Suppressor macrophage treated with lipopolysaccharide for 1 hour (primary cell): ENCODE results near the gene CES3.
"Not testable (repeated sequence)": the region's sequence is repeated elsewhere in the genome, so short reads cannot be mapped to it uniquely, and the experiment has no call there.

Experiments
- DNase-seq, 3 donors: peaks; one replicate each; pipeline ENCODE4 v3.0.0-alpha.2; 2020 to 2022

CES3 gene

DNA sequence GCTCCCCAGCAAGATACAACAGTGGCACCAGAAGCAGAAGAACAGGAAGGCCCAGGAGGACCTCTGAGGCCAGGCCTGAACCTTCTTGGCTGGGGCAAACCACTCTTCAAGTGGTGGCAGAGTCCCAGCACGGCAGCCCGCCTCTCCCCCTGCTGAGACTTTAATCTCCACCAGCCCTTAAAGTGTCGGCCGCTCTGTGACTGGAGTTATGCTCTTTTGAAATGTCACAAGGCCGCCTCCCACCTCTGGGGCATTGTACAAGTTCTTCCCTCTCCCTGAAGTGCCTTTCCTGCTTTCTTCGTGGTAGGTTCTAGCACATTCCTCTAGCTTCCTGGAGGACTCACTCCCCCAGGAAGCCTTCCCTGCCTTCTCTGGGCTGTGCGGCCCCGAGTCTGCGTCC is 11.9 kb downstream of the CES3 start:
- DNase-seq, result peak in 1 of 3 donors; percentile 10

DNA sequence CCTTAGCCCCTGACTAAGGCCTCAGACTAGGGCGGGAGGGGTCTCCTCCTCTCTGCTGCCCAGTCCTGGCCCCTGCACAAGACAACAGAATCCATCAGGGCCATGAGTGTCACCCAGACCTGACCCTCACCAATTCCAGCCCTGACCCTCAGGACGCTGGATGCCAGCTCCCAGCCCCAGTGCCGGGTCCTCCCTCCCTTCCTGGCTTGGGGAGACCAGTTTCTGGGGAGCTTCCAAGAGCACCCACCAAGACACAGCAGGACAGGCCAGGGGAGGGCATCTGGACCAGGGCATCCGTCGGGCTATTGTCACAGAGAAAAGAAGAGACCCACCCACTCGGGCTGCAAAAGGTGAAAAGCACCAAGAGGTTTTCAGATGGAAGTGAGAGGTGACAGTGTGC is 12.7 kb downstream of the CES3 start:
- peak in 1 of 3 donors; percentile 10 for DNase-seq

DNA sequence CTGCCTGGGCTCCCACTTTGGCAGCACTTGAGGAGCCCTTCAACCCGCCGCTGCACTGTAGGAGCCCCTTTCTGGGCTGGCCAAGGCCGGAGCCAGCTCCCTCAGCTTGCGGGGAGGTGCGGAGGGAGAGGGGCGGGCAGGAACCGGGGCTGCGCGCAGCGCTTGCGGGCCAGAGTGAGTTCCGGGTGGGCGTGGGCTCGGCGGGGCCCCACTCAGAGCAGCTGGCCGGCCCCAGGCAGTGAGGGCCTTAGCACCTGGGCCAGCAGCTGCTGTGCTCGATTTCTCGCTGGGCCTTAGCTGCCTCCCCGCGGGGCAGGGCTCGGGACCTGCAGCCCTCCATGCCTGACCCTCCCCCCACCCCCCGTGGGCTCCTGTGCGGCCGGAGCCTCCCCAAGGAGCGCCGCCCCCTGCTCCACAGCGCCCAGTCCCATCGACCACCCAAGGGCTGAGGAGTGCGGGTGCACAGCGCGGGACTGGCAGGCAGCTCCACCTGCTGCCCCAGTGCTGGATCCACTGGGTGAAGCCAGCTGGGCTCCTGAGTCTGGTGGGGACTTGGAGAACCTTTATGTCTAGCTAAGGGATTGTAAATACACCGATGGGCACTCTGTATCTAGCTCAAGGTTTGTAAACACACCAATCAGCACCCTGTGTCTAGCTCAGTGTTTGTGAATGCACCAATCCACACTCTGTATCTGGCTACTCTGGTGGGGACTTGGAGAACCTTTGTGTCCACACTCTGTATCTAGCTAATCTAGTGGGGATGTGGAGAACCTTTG is 13.3 kb downstream of the CES3 start:
- not testable (repeated sequence) for DNase-seq

DNA sequence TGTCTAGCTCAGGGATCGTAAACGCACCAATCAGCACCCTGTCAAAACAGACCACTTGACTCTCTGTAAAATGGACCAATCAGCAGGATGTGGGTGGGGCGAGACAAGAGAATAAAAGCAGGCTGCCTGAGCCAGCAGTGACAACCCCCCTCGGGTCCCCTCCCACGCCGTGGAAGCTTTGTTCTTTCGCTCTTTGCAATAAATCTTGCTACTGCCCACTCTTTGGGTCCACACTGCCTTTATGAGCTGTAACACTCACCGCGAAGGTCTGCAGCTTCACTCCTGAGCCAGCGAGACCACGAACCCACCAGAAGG is 13.8 kb downstream of the CES3 start:
- peak in 2 of 3 donors; percentile 31 to 37 for DNase-seq

DNA sequence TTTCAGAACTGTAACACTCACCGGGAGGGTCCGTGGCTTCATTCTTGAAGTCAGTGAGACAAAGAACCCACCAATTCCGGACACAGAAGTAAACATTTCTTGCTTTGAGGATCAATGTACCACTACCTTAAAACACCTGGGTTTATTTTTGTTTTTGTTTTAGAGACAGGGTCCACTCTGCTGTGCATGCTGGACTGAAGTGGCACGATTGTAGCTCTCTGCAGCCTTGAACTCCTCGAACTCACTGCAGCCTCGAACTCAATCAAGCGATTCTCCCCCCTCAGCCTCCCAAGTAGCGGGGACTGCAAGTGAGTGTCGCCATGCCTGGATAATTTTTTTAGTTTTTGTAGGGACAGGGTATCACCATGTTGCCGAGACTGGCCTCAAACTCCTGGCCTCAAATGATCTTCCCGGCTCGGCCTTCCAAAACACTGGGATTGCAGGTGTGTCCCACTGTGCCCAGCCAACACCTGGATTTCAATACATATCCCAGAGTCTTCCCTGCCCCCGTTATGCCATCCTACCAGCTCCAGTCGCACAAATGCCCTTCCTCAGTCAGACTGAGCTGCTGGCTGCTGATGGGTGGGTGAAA is 14.3 kb downstream of the CES3 start:
- peak in 1 of 3 donors; percentile 12 for DNase-seq

DNA sequence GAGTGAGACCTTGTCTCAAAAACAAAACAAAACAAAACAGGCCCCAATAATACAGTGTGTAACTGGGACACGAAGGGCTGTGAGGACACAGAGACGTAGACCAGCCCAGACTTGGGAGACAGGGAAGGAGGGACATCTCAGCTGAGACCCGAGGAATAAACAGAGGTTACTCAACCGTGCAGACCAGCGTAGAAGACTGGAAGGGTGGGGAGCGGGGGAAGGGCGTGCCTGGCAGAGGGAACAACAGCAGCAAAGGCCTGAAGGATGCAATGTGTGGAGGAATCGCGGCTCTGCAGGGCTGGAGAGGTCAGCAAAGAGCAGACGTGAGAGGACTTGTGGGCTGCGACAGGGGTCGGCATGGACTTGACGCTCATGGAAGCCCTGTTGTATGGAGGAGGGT is 15.7 kb downstream of the CES3 start:
- DNase-seq, result peak in 1 of 3 donors; percentile 10

DNA sequence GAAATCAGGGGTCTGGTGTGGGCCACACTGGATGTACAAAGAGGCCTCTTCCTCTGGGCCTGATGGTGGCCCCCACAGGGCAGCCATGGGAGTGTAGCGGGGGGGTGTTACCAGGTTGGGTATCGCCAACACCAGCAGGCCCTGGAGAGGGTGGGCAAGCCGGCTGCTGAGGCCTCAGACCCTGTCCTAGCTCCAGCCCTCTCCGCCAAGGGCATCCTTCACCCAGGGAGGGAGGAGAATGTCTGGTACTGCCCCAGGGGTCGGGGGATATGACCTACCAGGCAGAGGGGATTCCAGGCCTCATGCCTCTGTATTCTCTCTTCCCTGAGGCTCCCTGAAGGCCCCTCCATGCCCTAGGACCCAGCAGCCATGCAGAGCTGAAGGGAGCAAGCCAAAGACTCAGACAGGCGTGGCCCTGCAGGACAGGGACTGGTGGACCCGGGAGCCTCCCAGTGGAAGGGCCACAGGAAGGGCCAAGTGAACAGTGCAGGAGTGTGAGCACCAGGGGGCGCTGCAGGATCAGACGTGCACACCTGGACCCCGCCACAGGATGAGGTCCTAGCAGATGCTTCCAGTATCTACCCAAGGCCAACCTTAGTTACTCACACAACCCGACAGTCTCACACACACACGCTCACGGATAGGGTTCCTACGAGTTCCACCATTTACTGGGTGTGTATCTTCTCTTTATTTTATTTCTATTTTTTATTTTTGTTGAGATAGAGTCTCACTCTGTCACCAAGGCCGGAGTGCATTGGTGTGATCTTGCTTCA is 16.5 kb downstream of the CES3 start:
- DNase-seq, result peak; percentile 89 to 94 (median 91)

DNA sequence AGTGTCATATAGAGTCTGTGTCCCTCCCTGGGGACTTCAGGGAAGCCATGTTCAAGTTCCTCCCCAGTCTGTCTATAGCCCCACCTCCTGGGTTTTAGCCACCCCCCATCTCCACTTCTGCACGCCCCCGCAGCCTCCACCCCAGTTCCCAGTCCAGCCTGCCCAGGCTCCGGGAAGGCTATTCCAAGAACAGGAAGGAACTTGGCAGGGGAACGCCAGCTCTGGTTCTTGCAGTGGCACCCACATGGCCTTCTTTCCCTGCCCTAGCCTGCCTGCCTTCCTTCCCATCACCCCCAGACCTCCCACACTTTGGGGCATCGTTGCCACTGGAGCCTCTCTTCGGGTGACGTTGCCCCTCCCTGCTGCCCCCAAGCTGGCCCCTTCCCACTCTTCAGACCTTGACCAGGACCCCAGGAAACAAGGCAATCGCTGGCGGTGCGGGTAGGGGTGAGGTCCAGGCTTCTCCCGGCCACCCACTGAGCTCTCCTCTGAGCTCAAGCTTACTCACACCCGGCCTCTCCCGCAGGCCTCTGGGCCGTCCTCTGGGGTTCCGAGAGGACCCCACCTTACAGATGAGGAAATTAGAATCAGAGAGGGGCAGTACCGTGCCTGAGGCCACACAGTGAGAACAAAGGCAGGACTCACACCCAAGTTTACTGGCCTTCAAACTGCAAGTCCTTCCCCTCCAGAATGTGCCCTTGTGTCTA is 18.1 kb downstream of the CES3 start:
- peak; percentile 81 to 91 (median 81) for DNase-seq

DNA sequence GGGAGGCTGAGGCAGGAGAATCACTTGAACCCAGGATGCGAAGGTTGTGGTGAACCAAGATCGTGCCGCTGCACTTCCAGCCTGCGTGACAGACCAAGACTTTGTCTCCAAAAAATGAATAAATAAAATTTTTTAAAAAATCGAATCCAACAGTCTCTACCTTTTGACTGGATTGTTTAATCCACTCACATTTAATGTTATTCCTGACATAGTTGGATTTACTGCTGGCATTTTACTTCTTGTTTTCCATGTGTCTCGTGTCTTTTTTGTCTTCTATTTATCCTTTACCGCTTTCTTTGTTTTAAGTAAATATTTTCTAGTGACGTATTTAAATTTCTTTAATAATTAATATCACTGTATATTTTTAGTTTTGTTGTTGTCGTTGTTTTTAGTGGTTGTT is 22.0 kb downstream of the CES3 start:
- DNase-seq, result no peak

DNA sequence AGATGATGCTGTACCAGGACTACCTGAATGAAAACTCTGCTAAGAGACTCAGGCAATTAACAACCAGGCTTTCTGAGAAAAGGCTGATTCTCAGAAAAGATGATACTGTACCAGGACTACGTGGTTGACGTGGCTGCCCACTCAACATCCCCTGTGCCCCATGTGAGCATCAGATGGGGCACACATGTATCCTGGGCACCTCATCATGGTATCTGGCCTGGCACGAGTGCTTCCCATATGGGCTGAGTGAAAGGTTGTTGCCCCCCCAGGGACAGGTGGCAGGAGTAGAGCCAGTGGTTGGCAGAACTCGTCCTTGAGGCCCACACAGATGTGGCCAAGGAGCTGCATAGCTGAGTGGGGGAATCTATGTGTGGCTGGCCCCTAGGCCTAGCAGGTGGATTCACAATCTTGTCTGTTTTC is 23.8 kb downstream of the CES3 start:
- no peak for DNase-seq

DNA sequence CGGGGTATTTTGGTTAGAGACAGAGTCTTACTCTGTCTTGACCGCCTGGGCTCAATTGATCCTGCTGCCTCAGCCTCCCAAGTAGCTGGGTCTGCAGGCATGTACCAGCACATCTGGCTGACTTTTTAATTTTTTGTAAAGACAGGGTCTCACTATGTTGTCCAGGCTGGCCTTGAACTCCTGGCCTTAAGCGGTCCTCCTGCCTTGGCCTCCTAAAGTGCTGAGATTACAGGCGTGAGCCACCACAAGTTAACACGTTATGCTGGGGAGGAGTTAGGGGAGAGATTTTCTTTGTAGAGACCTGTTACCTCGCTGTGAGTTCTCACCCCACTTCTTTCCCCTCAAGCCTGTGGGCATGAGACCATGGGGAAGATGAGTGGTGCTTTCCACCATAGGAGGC is 25.5 kb downstream of the CES3 start:
- peak in 1 of 3 donors; percentile 15 for DNase-seq

DNA sequence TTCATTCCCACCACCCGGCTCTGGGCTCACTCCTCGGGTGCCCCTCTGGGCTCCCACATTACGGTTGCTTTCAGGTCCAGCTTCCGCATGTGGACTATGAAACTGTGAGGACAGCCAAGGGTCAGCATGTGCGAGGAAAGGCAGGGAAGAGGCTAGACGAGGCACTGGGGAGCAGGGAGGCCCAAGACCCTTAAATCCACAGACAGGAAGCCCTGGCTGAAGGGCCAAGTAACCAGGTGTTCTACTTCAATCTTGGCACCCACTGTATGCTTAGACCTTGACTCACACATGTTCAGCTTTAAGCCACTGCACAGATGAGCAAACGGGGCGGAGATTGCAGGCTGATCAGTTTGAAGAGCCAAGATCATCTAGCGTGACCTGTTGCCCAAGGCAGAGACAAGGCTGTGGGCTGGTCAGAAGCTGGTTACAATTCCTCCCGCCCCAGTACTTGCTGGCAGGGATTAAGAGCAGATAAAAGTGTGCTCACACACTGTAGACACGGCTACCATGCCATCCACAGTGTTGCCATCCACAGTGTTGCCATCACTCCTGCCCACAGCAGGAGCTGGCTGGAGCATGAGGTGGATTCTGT is 27.2 kb downstream of the CES3 start, which contains the start of gene CES4A:
TSS of gene CES4A (plus strand) at position 393 of the 592 bp plus-strand sequence. CDS start at position 577, 184 bp downstream.
- DNase-seq, result no peak

DNA sequence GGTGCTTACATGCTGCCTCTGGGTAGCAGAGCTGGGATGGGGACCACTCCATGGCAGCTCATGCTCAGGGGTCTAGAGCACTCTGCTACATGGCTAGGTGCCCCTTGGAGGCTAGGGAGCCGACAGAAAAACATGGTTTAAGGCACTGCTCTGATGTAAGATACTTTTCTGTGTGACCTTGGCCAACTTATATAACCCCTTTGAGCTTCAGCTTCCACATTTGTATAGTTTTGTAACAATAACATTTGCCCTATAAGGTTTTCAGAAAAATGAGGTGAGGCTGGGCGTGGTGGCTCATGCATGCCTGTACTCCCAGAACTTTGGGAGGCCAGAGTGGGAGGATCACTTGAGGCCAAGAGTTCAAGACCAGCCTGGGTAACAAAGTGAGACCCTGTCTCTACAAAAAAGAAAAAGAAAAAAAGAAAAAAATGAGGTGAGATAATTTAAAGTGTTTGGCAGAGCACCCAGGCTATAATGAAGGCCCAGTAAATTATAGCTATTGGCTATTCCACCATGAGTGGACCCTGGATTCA is 30.5 kb downstream of the CES3 start:
- DNase-seq, result no peak

DNA sequence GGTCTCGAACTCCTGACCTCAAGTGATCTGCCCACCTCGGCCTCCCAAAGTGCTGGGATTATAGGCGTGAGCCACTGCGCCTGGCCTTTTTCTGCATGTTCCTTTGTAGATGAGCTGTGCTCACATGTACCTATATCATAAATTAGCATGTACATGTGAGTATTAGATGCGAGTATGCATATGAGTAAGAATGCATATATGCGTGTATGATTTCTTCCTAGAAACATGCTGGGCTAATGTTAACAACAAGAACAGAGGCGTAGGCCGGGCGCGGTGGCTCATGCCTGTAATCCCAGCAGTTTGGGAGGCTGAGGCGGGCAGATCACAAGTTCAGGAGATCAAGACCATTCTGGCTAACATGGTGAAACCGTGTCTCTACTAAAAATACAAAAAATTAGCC is 32.5 kb downstream of the CES3 start:
- DNase-seq, result not testable (repeated sequence)

DNA sequence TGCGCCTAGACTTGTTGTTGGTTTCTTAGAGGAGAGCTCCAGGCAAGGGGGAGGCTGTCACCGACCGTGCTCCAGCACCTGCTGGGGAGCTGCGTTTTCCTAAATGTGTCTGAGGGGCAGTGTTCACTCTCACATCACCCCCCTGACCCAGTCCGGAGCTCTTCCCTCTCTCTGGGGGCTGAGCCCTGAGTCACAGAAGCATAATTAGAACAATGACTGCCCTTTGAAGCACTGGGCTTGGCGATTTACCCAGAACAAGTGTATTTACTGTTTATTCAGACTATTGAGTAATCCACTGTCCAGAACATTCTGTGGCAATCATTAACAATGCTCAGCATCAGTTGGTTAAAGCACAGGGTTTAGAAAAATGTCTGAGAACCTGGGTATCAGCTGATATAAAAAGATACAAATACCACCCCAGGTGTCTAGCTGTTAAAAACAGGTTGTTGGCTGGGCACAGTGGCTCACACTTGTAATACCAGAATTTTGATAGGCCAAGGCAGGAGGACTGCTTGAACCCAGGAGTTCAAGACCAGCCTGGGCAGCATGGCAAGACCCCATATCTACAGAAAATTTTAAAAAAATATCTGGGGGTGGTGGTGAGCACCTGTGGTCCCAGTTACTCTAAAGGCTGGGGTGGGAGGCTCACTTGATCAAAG is 35.4 kb downstream of the CES3 start:
- DNase-seq, result peak in 1 of 3 donors; percentile 13

DNA sequence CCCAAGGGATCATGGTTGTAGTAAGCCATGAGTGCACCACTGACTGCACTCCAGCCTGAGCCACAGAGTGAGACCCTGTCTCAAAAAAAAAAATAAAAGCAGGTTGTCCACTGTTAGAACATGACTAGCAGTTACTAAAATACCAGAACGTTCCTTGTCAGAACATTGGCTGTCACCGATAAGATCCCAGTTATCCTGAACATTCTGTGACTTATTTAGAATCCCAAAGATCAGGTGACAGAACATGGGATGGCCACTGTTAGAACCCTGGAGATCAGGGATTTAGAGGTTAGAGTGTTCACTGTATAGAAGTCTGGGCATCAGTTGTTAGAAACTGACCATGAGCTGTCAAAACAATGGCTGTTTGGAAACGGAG is 35.9 kb downstream of the CES3 start:
- no peak for DNase-seq

DNA sequence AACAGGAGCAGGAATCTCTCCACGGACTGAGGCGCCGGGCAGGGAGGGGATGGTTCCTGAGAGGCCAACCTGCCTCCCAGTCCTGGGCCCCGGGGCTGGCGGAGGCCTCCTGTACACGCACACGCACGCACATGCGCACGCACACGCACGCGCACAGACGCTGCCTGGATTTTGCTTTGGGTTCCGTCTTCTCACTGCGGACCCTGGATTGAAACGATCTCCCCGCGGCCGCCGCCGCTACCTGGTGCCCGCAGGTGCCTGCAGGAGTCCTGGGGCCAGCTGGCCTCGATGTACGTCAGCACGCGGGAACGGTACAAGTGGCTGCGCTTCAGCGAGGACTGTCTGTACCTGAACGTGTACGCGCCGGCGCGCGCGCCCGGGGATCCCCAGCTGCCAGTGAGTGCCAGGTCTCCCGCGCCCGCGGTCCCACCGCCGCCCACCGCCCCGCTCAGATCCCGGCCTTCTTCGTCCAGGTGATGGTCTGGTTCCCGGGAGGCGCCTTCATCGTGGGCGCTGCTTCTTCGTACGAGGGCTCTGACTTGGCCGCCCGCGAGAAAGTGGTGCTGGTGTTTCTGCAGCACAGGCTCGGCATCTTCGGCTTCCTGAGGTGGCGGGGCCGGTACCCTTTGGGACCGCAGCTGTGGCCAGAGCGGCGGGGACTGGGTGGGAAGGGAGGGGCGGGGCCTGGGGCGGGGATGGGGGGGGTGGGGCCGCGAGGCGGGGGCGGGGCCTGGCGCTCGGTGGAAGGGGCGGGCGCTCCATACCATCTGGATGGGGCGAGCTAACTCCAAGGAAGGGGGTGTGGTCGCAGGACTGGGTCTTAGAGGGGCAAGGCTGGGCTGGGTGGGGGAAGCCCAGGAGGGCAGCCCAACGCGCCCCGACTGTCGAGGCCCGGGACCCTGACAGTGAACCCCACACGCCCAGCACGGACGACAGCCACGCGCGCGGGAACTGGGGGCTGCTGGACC is 39.6 kb downstream of the CES3 start:
- DNase-seq, result peak; percentile 22 to 57 (median 32)

DNA sequence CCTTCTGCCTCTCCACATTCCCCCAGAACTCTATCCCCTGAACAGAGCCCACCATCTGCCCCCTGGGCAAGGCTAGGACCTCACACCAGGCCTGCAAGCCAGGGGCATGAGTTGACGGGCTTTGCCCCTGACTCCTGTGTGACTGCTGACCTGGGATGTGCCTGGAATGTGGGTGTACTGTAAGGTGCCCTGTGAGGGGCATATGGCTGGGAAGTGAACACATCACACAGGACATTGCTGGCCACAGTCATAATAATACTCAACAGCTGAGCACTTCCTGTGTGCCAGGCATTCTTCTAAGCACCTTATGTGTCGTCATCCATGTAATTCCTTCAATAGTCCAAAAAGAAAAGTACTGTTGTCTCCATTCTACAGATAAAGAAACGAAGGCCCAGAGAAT is 40.7 kb downstream of the CES3 start:
- peak in 1 of 3 donors; percentile 9 for DNase-seq

DNA sequence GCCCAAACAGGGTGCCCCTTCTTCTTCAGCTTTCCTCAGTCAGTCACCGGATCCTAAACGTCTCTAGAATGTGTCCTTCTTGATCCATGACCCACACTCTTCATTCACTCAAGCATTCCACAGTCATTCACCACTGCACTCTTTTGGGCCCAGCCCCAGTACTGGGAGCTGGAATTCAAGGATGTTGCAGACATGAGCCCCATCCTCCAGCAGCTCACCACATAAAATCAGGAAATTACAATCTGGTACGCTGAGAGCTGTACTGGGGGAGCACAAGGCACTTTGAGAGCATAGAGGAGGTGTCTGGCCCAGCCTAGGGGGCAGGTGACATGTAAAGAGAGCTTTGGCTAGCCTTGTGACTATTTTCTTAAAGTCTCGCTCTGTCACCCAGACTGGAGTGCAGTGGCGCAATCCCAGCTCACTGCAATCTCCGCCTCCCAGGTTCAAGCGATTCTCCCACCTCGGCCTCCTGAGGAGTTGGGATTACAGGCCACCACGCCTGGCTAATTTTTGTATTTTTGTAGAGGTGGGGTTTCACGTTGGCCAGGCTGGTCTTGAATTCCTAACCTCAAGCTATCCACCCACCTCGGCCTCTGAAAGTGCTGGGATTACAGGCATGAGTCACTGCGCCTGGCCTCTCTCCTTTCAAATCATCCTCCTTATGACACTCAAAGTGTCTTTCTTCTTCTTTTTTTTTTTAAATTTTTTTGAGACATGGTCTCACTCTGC is 46.0 kb downstream of the CES3 start:
- DNase-seq, result peak; percentile 44 to 48 (median 45)

DNA sequence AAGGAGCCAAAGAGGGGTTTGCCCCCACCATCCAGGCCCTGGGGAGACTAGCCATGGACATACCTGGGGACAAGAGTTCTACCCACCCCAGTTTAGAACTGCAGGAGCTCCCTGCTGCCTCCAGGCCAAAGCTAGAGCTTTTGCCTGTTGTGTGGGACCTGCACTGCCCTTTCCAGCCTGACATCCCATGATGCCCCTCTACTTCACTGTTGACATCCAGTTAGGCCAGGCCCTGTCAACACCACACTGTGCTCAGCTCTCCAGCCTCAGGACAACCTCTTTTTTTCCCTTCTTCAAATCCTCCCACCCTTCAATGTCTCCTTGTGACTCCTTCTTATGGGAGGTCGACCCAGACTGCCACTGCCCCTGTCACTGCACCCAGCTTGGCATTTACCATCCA is 48.1 kb downstream of the CES3 start:
- no peak for DNase-seq
